ENCODE measurements around the gene NRARP. TPM values are rescaled to one million over a fixed set of nuclear protein-coding genes. Genes with fewer than 3 reads are reported as not detected.

The NRARP gene
- total RNA-seq, 1 experiment from 2014 or later: 51.5 TPM

DNA sequence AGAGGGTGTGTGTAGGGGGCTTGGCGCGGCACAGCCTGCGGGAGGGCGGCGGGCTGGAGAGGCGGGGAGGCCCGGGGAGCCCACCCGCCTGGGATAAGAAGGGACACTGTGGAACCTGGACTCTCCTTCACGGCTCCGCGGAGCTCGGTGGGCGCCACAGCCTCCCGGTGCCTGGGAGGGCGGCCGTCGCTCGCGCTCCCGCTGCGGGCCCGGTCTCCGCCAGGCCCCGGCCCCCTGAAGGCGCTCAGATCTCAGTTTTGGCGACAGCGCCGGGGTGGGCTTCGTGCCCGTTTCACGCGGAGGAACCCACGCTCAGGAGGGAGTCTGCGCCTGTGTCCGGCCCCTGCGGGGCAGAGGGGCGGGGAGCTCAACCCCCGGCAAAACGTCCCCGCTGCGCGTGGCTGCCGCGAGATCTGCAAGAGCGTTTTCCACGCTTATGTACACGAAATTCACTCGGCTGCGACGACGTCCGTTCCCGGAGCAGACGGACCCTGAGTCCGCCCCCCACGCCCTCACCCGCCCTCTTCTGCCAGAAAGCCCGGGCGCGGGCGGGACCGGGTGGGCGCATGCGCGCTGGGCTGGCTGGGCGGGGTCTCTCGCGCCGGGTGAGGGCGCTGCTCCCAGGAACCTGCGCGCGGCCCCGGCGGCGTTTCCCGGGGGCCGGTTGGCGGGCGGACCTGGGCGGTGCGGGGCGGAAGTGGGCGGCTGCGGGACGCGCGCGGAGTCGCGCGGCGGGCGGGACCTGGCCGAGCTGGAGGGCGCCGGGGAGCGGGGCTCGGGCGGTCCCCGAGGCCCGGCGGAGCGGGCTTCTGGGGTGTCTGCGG, 47.2 kb downstream of the NRARP start, which contains the start of gene NELFB (continued):
- TF ChIP-seq, protein P1, sequence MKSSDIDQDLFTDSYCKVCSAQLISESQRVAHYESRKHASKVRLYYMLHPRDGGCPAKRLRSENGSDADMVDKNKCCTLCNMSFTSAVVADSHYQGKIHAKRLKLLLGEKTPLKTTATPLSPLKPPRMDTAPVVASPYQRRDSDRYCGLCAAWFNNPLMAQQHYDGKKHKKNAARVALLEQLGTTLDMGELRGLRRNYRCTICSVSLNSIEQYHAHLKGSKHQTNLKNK (CRISPR knock-in tag; IDR thresholded peaks at IDR 0.05): peak; percentile 83; the same call in 1 of the 2 replicates
- TF ChIP-seq TP53 (CRISPR knock-in tag; IDR thresholded peaks at IDR 0.05) (peak; percentile 54; the same call in 1 of the 2 replicates), SMAD3 (CRISPR knock-in tag; IDR thresholded peaks at IDR 0.05; ENCODE audit: borderline replicate concordance) (no peak), FOXK1 (CRISPR knock-in tag; IDR thresholded peaks at IDR 0.05) (0 out of 2 replicates have a peak, but pooled peaks have one; percentile 51), FOXJ3 (CRISPR knock-in tag; IDR thresholded peaks at IDR 0.05; ENCODE audit: borderline replicate concordance) (no peak), KAT7 (CRISPR knock-in tag; IDR thresholded peaks at IDR 0.05; ENCODE audit: borderline replicate concordance) (no peak)
- TF ChIP-seq, protein P2, sequence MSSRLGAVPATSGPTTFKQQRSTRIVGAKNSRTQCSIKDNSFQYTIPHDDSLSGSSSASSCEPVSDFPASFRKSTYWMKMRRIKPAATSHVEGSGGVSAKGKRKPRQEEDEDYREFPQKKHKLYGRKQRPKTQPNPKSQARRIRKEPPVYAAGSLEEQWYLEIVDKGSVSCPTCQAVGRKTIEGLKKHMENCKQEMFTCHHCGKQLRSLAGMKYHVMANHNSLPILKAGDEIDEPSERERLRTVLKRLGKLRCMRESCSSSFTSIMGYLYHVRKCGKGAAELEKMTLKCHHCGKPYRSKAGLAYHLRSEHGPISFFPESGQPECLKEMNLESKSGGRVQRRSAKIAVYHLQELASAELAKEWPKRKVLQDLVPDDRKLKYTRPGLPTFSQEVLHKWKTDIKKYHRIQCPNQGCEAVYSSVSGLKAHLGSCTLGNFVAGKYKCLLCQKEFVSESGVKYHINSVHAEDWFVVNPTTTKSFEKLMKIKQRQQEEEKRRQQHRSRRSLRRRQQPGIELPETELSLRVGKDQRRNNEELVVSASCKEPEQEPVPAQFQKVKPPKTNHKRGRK (CRISPR knock-in tag; IDR thresholded peaks at IDR 0.05; ENCODE audit: borderline replicate concordance): no peak
- TF ChIP-seq, protein P3, sequence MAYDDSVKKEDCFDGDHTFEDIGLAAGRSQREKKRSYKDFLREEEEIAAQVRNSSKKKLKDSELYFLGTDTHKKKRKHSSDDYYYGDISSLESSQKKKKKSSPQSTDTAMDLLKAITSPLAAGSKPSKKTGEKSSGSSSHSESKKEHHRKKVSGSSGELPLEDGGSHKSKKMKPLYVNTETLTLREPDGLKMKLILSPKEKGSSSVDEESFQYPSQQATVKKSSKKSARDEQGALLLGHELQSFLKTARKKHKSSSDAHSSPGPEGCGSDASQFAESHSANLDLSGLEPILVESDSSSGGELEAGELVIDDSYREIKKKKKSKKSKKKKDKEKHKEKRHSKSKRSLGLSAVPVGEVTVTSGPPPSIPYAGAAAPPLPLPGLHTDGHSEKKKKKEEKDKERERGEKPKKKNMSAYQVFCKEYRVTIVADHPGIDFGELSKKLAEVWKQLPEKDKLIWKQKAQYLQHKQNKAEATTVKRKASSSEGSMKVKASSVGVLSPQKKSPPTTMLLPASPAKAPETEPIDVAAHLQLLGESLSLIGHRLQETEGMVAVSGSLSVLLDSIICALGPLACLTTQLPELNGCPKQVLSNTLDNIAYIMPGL (CRISPR knock-in tag; IDR thresholded peaks at IDR 0.05): peak; percentile 76; the same call in 1 of the 2 replicates
- TF ChIP-seq, protein P4, sequence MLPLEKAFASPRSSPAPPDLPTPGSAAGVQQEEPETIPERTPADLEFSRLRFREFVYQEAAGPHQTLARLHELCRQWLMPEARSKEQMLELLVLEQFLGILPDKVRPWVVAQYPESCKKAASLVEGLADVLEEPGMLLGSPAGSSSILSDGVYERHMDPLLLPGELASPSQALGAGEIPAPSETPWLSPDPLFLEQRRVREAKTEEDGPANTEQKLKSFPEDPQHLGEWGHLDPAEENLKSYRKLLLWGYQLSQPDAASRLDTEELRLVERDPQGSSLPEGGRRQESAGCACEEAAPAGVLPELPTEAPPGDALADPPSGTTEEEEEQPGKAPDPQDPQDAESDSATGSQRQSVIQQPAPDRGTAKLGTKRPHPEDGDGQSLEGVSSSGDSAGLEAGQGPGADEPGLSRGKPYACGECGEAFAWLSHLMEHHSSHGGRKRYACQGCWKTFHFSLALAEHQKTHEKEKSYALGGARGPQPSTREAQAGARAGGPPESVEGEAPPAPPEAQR (CRISPR knock-in tag; IDR thresholded peaks at IDR 0.05): no peak

DNA sequence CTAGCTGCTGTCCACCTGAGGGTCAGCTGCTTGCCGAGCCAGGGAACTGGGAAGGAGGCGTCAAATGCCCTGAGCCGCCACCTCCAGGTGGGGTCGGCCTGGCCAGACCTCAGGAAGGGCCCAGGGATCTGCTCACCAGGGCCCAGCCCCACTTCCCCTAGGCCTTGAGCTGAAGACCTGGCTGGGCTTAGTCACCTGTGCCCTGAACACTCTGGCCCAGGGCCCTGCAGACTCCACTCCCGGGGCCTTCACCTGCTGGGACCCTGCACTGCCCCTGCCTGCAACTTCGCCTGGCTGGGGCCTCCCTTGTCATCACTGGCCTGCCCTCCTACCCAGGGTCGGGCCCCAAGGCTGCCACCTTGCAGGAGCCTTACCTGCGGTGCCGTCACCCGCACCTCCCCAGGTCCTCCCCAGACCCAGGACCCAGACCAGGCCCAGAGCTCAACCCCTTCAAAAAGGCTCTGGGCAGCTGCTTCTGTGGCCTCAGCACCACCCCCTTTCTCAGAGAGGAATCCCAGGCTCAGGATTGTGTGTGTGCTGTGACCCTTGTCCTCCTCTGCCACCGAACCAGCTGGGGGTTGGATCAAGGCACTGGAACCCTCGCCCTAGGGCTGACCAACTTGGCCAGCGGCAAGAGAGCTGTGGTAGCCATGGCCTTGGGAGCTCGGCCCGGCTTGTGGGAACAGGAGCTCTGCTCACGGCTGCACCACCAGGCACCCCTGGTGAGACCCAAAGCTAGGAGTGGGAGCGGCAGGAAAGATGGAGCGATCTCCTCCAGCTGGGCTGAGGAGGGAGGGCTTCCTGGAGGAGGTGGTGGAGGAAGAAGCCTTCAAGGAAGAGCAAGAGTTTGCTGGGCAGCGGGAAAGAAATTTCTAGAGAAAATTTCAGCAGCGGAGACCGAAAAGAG, 48.1 kb downstream of the NRARP start:
- Mint-ChIP-seq H3K27ac (peak overlapping the region; percentile 86), H3K9me3 (no peaks in the 10 kb centered on the region), H3K36me3 (peaks cover 12% of the 10 kb centered on the region), H3K4me3 (peak overlapping the region; percentile 94), H3K27me3 (ENCODE audit: low read depth) (peaks cover 7% of the 10 kb centered on the region), H3K4me1 (peaks cover 8% of the 10 kb centered on the region)
- POLR2A ChIA-PET: interaction anchor here (0.9 to 4.2 kb wide), 4 partner anchors 9 to 53 kb away, joined by 3 to 30 read pairs (median 6); partner anchors contain the start of genes TPRN and TUBB4B
- ATAC-seq (no peak), DNase-seq (ENCODE audit: low spot score) (no peak)
- CTCF ChIA-PET: interaction anchor here (0.6 to 4.6 kb wide), 22 partner anchors 9 to 219 kb away, joined by 3 to 59 read pairs (median 5); partner anchors contain the start of genes MAN1B1, NRARP, RNF224 and TOR4A
- TF ChIP-seq, protein P5, sequence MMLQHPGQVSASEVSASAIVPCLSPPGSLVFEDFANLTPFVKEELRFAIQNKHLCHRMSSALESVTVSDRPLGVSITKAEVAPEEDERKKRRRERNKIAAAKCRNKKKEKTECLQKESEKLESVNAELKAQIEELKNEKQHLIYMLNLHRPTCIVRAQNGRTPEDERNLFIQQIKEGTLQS (CRISPR knock-in tag; conservative IDR thresholded peaks at IDR 0.05): no peak
- TF ChIP-seq, protein P6, sequence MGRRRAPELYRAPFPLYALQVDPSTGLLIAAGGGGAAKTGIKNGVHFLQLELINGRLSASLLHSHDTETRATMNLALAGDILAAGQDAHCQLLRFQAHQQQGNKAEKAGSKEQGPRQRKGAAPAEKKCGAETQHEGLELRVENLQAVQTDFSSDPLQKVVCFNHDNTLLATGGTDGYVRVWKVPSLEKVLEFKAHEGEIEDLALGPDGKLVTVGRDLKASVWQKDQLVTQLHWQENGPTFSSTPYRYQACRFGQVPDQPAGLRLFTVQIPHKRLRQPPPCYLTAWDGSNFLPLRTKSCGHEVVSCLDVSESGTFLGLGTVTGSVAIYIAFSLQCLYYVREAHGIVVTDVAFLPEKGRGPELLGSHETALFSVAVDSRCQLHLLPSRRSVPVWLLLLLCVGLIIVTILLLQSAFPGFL (CRISPR knock-in tag; IDR thresholded peaks at IDR 0.05; ENCODE audit: borderline replicate concordance): no peak
- TF ChIP-seq SMAD4 (CRISPR knock-in tag; IDR thresholded peaks at IDR 0.05) (no peak), JUN (CRISPR knock-in tag; IDR thresholded peaks at IDR 0.05) (no peak), SMAD3 (CRISPR knock-in tag; IDR thresholded peaks at IDR 0.05; ENCODE audit: borderline replicate concordance) (no peak), ZNF671 (CRISPR knock-in tag; IDR thresholded peaks at IDR 0.05) (no peak)
- TF ChIP-seq, protein P7, sequence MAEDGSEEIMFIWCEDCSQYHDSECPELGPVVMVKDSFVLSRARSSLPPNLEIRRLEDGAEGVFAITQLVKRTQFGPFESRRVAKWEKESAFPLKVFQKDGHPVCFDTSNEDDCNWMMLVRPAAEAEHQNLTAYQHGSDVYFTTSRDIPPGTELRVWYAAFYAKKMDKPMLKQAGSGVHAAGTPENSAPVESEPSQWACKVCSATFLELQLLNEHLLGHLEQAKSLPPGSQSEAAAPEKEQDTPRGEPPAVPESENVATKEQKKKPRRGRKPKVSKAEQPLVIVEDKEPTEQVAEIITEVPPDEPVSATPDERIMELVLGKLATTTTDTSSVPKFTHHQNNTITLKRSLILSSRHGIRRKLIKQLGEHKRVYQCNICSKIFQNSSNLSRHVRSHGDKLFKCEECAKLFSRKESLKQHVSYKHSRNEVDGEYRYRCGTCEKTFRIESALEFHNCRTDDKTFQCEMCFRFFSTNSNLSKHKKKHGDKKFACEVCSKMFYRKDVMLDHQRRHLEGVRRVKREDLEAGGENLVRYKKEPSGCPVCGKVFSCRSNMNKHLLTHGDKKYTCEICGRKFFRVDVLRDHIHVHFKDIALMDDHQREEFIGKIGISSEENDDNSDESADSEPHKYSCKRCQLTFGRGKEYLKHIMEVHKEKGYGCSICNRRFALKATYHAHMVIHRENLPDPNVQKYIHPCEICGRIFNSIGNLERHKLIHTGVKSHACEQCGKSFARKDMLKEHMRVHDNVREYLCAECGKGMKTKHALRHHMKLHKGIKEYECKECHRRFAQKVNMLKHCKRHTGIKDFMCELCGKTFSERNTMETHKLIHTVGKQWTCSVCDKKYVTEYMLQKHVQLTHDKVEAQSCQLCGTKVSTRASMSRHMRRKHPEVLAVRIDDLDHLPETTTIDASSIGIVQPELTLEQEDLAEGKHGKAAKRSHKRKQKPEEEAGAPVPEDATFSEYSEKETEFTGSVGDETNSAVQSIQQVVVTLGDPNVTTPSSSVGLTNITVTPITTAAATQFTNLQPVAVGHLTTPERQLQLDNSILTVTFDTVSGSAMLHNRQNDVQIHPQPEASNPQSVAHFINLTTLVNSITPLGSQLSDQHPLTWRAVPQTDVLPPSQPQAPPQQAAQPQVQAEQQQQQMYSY (CRISPR knock-in tag; IDR thresholded peaks at IDR 0.05): peak; percentile 38; the same call in 1 of the 2 replicates

Measured in WTC11 (cell line).